Panc1 (cell line): ENCODE measurements around the gene LRBA. TPM values are rescaled to one million over a fixed set of nuclear protein-coding genes. Genes with fewer than 3 reads are reported as not detected.

ENCODE experiments used
- ATAC-seq: fragments of 200-7000 bp; cut with Tn5 transposase; 2 replicates; pipeline ENCODE4 v1.9.1; 2020; ENCODE audit warnings: mild to moderate bottlenecking, moderate library complexity
- BruUV-seq: library from RNA; stranded (reverse); fragments of 400-500 nt; replicated peaks from 2 replicates; lab custom pipeline; 2021; lab: Mats Ljungman, UMichigan
- CTCF ChIA-PET: fragments of 300-600 bp; sonication (Branson Sonifier 250); formaldehyde crosslinking; loops from one replicate; lab custom pipeline; 2022; ENCODE audit warnings: antibody characterized with exemption; lab: Charles Lee
- POLR2A ChIA-PET: fragments of 300-600 bp; sonication (Branson Sonifier 250); formaldehyde crosslinking; loops from one replicate; lab custom pipeline; 2022; ENCODE audit warnings: antibody characterized with exemption; lab: Charles Lee
- DNase-seq: peaks from one replicate; pipeline ENCODE4 v3.0.0-alpha.2; 2010; ENCODE audit warnings: low read depth, low spot score
- H3K27ac ChIP-seq: 2 replicates; pipeline ENCODE4 v1.5.1; 2011; ENCODE audit warnings: mild to moderate bottlenecking, low read length, inconsistent platforms
- H3K27me3 ChIP-seq: fragments of 200-500 bp; sonication (Bioruptor generic); 2 replicates; pipeline ENCODE4 v1.6.0; 2014; ENCODE audit warnings: low read length, inconsistent platforms; ENCODE audit not compliant: control insufficient read depth, insufficient read depth
- H3K36me3 ChIP-seq: fragments of 200-500 bp; sonication (Bioruptor generic); 2 replicates; pipeline ENCODE4 v1.5.1; 2014; ENCODE audit warnings: inconsistent platforms, mild to moderate bottlenecking, low read length, moderate library complexity; ENCODE audit not compliant: control insufficient read depth, insufficient read depth
- H3K4me1 ChIP-seq: 2 replicates; pipeline ENCODE4 v1.5.1; 2011; ENCODE audit warnings: inconsistent platforms, mild to moderate bottlenecking, low read length, moderate library complexity; ENCODE audit not compliant: control insufficient read depth, insufficient read depth
- H3K4me3 ChIP-seq, 2 experiments: 2 replicates each; pipeline ENCODE4 v1.5.1; 2011 to 2012; ENCODE audit warnings: low read depth in 2 of 2, low read length in 2 of 2, mild to moderate bottlenecking in 2 of 2, inconsistent platforms in 1 of 2, moderate library complexity in 1 of 2
- H3K9me3 ChIP-seq: fragments of 200-500 bp; sonication (Bioruptor generic); 2 replicates; pipeline ENCODE4 v1.5.1; 2014; ENCODE audit warnings: low read depth, mild to moderate bottlenecking, inconsistent platforms, low read length, moderate library complexity; ENCODE audit not compliant: control insufficient read depth, insufficient read depth
- CTCF ChIP-seq: fragments of 450-650 bp; IDR thresholded peaks from 2 replicates; pipeline ENCODE4 v1.5.1; 2017; ENCODE audit warnings: mild to moderate bottlenecking
- POLR2AphosphoS5 ChIP-seq: IDR thresholded peaks from 2 replicates; pipeline ENCODE4 v1.6.1; 2012; ENCODE audit warnings: mild to moderate bottlenecking, low read depth, low read length, moderate library complexity
- REST ChIP-seq, 2 experiments: IDR thresholded peaks; 2 replicates each; pipeline ENCODE4 v1.6.1; 2011 to 2012; ENCODE audit warnings: low read depth in 2 of 2, control low read depth in 1 of 2, low read length in 1 of 2, mild to moderate bottlenecking in 1 of 2, moderate library complexity in 1 of 2; ENCODE audit not compliant: insufficient read depth in 1 of 2
- SIN3A ChIP-seq: IDR thresholded peaks from 2 replicates; pipeline ENCODE4 v1.6.1; 2012; ENCODE audit warnings: low read depth, mild to moderate bottlenecking, low read length, moderate library complexity, borderline replicate concordance; ENCODE audit not compliant: insufficient read depth
- TCF7L2 ChIP-seq: IDR thresholded peaks from 2 replicates; pipeline ENCODE4 v1.6.1; 2011; ENCODE audit warnings: mild to moderate bottlenecking, low read depth, low read length, inconsistent platforms
- in situ Hi-C: cut with HindIII; loops from 2 replicates; pipeline ENCODE4 v1.10.0; 2016; ENCODE audit warnings: low sequenced_read_pairs, low pct_unique_long_range_greater_than_20kb
- intact Hi-C: fragments of 100-400 bp; cut with micrococcal nuclease; formaldehyde crosslinking; loops from one replicate; pipeline ENCODE4 v1.10.0; 2022; ENCODE audit not compliant: unreplicated experiment
- total RNA-seq: library from RNA; stranded (reverse); gene quantifications from one replicate; pipeline ENCODE4 v1.2.1, GENCODE V29; 2021; ENCODE audit not compliant: unreplicated experiment

Gene LRBA
- total RNA-seq, 1 experiment from 2014 or later = 26.4 TPM

- Histone ChIP-seq H3K27me3 (no peaks in the 10 kb centered on the region), H3K36me3 (no peaks in the 10 kb centered on the region), H3K9me3 (no peaks in the 10 kb centered on the region), H3K4me3 (no peak overlapping the region), H3K4me1 (no peaks in the 10 kb centered on the region), H3K27ac (no peak overlapping the region)
- TF ChIP-seq CTCF (no peak), SIN3A (no peak), REST (IDR thresholded peaks at IDR 0.05; ENCODE audit: insufficient read depth in 1 of 2, low read depth in 2 of 2, low read length in 1 of 2) (no peak), POLR2AphosphoS5 (no peak), TCF7L2 (no peak)
- DNase-seq (no peak), ATAC-seq (no peak)
- BruUV-seq = no TSS peak
- ChIA-PET POLR2A (no interaction called here), CTCF (no interaction called here)
- intact Hi-C loops = no loop called here
- in situ Hi-C loops = no loop called here
These were observed 575.6 kb downstream of the LRBA start for GRCh38 chr4:150439451-150439933.

- ChIA-PET POLR2A (no interaction called here), CTCF (no interaction called here)
- TF ChIP-seq TCF7L2 (no peak), CTCF (no peak), REST (IDR thresholded peaks at IDR 0.05; ENCODE audit: insufficient read depth in 1 of 2, low read depth in 2 of 2, low read length in 1 of 2) (no peak), SIN3A (no peak), POLR2AphosphoS5 (no peak)
These were observed 578.3 kb downstream of the LRBA start for GRCh38 chr4:150436598-150437370.

More at GRCh38 chr4:150436598-150437370, 578.3 kb downstream of the LRBA start:
- in situ Hi-C loops (no loop called here), intact Hi-C loops (no loop called here)
- no peak for ATAC-seq
- Histone ChIP-seq H3K27ac (no peak overlapping the region), H3K36me3 (no peaks in the 10 kb centered on the region), H3K27me3 (no peaks in the 10 kb centered on the region), H3K9me3 (no peaks in the 10 kb centered on the region), H3K4me3 (no peak overlapping the region), H3K4me1 (no peaks in the 10 kb centered on the region)
- BruUV-seq = no TSS peak
- no peak for DNase-seq
